Uterus (tissue), 2 donors: ENCODE measurements around the gene OBSCN.

Experiments used
- CTCF ChIP-seq, 4 experiments: fragments of 200-600 bp in 2 of 4; fragments of 450-650 bp in 2 of 4; sonication (generic) in 2 of 4; IDR thresholded peaks; one replicate each; pipeline ENCODE4 v1.5.1; 2016 to 2019; ENCODE audit warnings: antibody characterized with exemption in 4 of 4, mild to moderate bottlenecking in 2 of 4, moderate library complexity in 1 of 4
- POLR2A ChIP-seq, 2 donors: fragments of 450-650 bp; IDR thresholded peaks; one replicate each; pipeline ENCODE4 v1.6.1; 2016; ENCODE audit warnings: antibody characterized with exemption in 2 of 2, mild to moderate bottlenecking in 1 of 2, moderate library complexity in 1 of 2

GRCh38 chr1:228321895-228322294 is 114.1 kb downstream of the OBSCN start:
- TF ChIP-seq CTCF (IDR thresholded peaks at IDR 0.05) (no peak), POLR2A (IDR thresholded peaks at IDR 0.05) (no peak)
